ENCODE measurements around the gene EVX2. TPM values are rescaled to one million over a fixed set of nuclear protein-coding genes. Genes with fewer than 3 reads are reported as not detected.

EVX2 gene
- total RNA-seq, 2 donors from 2014 or later: 1.2 to 1.6 TPM

- no peak overlapping the region for H3K4me3 ChIP-seq
- H3K4me1 ChIP-seq (replicated peaks): no peaks in the 10 kb centered on the region
- peaks cover 11% of the 10 kb centered on the region for H3K27me3 ChIP-seq (replicated peaks; ENCODE audit: insufficient read depth)
- TF ChIP-seq CTCF (IDR thresholded peaks at IDR 0.05) (no peak), POLR2AphosphoS5 (IDR thresholded peaks at IDR 0.05) (no peak), POLR2A (IDR thresholded peaks at IDR 0.05) (no peak)
- no peak for DNase-seq (ENCODE audit: low spot score)
- no peaks in the 10 kb centered on the region for H3K9me3 ChIP-seq
- intact Hi-C loops (cut with DNase I): loop anchor here (5.0 kb wide), 1 partner anchor 73 kb away; the partner anchor contains the start of gene LNPK
- H3K27ac ChIP-seq: no peak overlapping the region
- no peaks in the 10 kb centered on the region for H3K36me3 ChIP-seq
- 48% methylated on average over 7 of the region's 7 CpGs for WGBS
These were observed 8.8 kb downstream of the EVX2 start for GRCh38 chr2:176074919-176075425.

GRCh38 chr2:176072951-176073904 is 10.5 kb downstream of the EVX2 start:
- WGBS: 57% methylated on average over 29 of the region's 29 CpGs
- intact Hi-C loops (cut with DNase I): no loop called here
- TF ChIP-seq POLR2A (IDR thresholded peaks at IDR 0.05) (no peak), CTCF (IDR thresholded peaks at IDR 0.05) (no peak), POLR2AphosphoS5 (IDR thresholded peaks at IDR 0.05) (no peak)

GRCh38 chr2:176072292-176072669 is 11.5 kb downstream of the EVX2 start:
- intact Hi-C loops (cut with DNase I): no loop called here
- whole genome bisulfite sequencing: 90% methylated on average over 5 of the region's 5 CpGs
- peaks cover 11% of the 10 kb centered on the region for H3K27me3 ChIP-seq (replicated peaks; ENCODE audit: insufficient read depth)
- H3K27ac ChIP-seq: no peak overlapping the region
- H3K36me3 ChIP-seq: no peaks in the 10 kb centered on the region
- H3K4me1 ChIP-seq (replicated peaks): no peaks in the 10 kb centered on the region
- no peak overlapping the region for H3K4me3 ChIP-seq
- TF ChIP-seq CTCF (IDR thresholded peaks at IDR 0.05) (no peak), POLR2A (IDR thresholded peaks at IDR 0.05) (no peak), POLR2AphosphoS5 (IDR thresholded peaks at IDR 0.05) (no peak)
- no peaks in the 10 kb centered on the region for H3K9me3 ChIP-seq
- no peak for DNase-seq (ENCODE audit: low spot score)

More at GRCh38 chr2:176072951-176073904, 10.5 kb downstream of the EVX2 start:
- no peak for DNase-seq (ENCODE audit: low spot score)
- H3K27me3 ChIP-seq (replicated peaks; ENCODE audit: insufficient read depth): peaks cover 7% of the 10 kb centered on the region
- no peak overlapping the region for H3K4me3 ChIP-seq
- no peaks in the 10 kb centered on the region for H3K36me3 ChIP-seq
- no peaks in the 10 kb centered on the region for H3K4me1 ChIP-seq (replicated peaks)
- no peaks in the 10 kb centered on the region for H3K9me3 ChIP-seq
- no peak overlapping the region for H3K27ac ChIP-seq

GRCh38 chr2:176071330-176072291 is 12.2 kb downstream of the EVX2 start:
- TF ChIP-seq CTCF (IDR thresholded peaks at IDR 0.05): no peak
- no peak for TF ChIP-seq POLR2AphosphoS5 (IDR thresholded peaks at IDR 0.05)
- no peak for TF ChIP-seq POLR2A (IDR thresholded peaks at IDR 0.05)
- intact Hi-C loops (cut with DNase I): no loop called here
- no peak overlapping the region for H3K27ac ChIP-seq
- H3K36me3 ChIP-seq: no peaks in the 10 kb centered on the region
- H3K9me3 ChIP-seq: no peaks in the 10 kb centered on the region
- DNase-seq (ENCODE audit: low spot score): no peak
- H3K27me3 ChIP-seq (replicated peaks; ENCODE audit: insufficient read depth): peaks cover 9% of the 10 kb centered on the region
- no peaks in the 10 kb centered on the region for H3K4me1 ChIP-seq (replicated peaks)
- H3K4me3 ChIP-seq: no peak overlapping the region
- WGBS: 61% methylated on average over 58 of the region's 58 CpGs

Measured in prostate gland (tissue), 2 donors.